ENCODE measurements around the gene GAP43. TPM values are rescaled to one million over a fixed set of nuclear protein-coding genes. Genes with fewer than 3 reads are reported as not detected.

Gene GAP43
- total and polyA plus RNA-seq, 4 donors = 0.06 to 0.60 (median 0.19) TPM

- TF ChIP-seq CTCF (IDR thresholded peaks at IDR 0.05; ENCODE audit: control extremely low read depth, extremely low read depth) = no peak
- DNase-seq (no peak), ATAC-seq (ENCODE audit: insufficient read depth, low FRiP score) (no peak)
- Histone ChIP-seq H3K4me3 (no peak overlapping the region), H3K4me1 (ENCODE audit: control insufficient read depth in 5 of 5, insufficient read depth in 5 of 5, low read length in 5 of 5) (no peaks in the 10 kb centered on the region), H3K36me3 (ENCODE audit: control insufficient read depth in 4 of 4, insufficient read depth in 4 of 4, low read length in 4 of 4) (no peaks in the 10 kb centered on the region), H3K9me3 (ENCODE audit: control insufficient read depth in 4 of 4, insufficient read depth in 3 of 4, low read length in 3 of 4) (peaks cover 0 to 2% (median 0%) of the 10 kb centered on the region in 4 donors), H3K27ac (ENCODE audit: low read depth in 1 of 2, low read length in 1 of 2) (no peak overlapping the region), H3K9ac (ENCODE audit: insufficient read depth in 1 of 2, low read length in 2 of 2) (no peak overlapping the region), H3K27me3 (ENCODE audit: control insufficient read depth in 3 of 3, insufficient read depth in 3 of 3, low read length in 2 of 3) (no peaks in the 10 kb centered on the region)
- WGBS, 2 donors = 92% methylated on average over 1 of the region's 1 CpG
These were observed 45.0 kb upstream of the GAP43 start for GRCh38 chr3:115578331-115578730.

GRCh38 chr3:115580566-115580965 lies 42.7 kb upstream of the GAP43 start:
- Histone ChIP-seq H3K4me3 (no peak overlapping the region), H3K9me3 (ENCODE audit: control insufficient read depth in 4 of 4, insufficient read depth in 3 of 4, low read length in 3 of 4) (peaks cover 0 to 2% (median 0%) of the 10 kb centered on the region in 4 donors), H3K9ac (ENCODE audit: insufficient read depth in 1 of 2, low read length in 2 of 2) (no peak overlapping the region), H3K36me3 (ENCODE audit: control insufficient read depth in 4 of 4, insufficient read depth in 4 of 4, low read length in 4 of 4) (no peaks in the 10 kb centered on the region), H3K27ac (ENCODE audit: low read depth in 1 of 2, low read length in 1 of 2) (no peak overlapping the region), H3K27me3 (ENCODE audit: control insufficient read depth in 3 of 3, insufficient read depth in 3 of 3, low read length in 2 of 3) (no peaks in the 10 kb centered on the region), H3K4me1 (ENCODE audit: control insufficient read depth in 5 of 5, insufficient read depth in 5 of 5, low read length in 5 of 5) (no peaks in the 10 kb centered on the region)
- WGBS, 2 donors = 70 to 85% methylated on average over 1 of the region's 1 CpG
- no peak for DNase-seq
- no peak for TF ChIP-seq CTCF (IDR thresholded peaks at IDR 0.05; ENCODE audit: control extremely low read depth, extremely low read depth)
- no peak for ATAC-seq (ENCODE audit: insufficient read depth, low FRiP score)

GRCh38 chr3:115581362-115582135 lies 41.8 kb upstream of the GAP43 start:
- H3K36me3 ChIP-seq (ENCODE audit: control insufficient read depth in 4 of 4, insufficient read depth in 4 of 4, low read length in 4 of 4) = no peaks in the 10 kb centered on the region
- no peak for TF ChIP-seq CTCF (IDR thresholded peaks at IDR 0.05; ENCODE audit: control extremely low read depth, extremely low read depth)
- WGBS, 2 donors = 80 to 89% methylated on average over 8 of the region's 8 CpGs
- no peak overlapping the region for H3K9ac ChIP-seq (ENCODE audit: insufficient read depth in 1 of 2, low read length in 2 of 2)
- no peak overlapping the region for H3K27ac ChIP-seq (ENCODE audit: low read depth in 1 of 2, low read length in 1 of 2)
- H3K4me1 ChIP-seq (ENCODE audit: control insufficient read depth in 5 of 5, insufficient read depth in 5 of 5, low read length in 5 of 5) = no peaks in the 10 kb centered on the region
- H3K4me3 ChIP-seq = no peak overlapping the region
- ATAC-seq (ENCODE audit: insufficient read depth, low FRiP score) (no peak), DNase-seq (no peak)
- no peaks in the 10 kb centered on the region for H3K27me3 ChIP-seq (ENCODE audit: control insufficient read depth in 3 of 3, insufficient read depth in 3 of 3, low read length in 2 of 3)
- H3K9me3 ChIP-seq (ENCODE audit: control insufficient read depth in 4 of 4, insufficient read depth in 3 of 4, low read length in 3 of 4) = peaks cover 0 to 2% (median 0%) of the 10 kb centered on the region in 4 donors
